SK-N-SH (cell line): ENCODE measurements around the gene SAPCD2. TPM values are rescaled to one million over a fixed set of nuclear protein-coding genes. Genes with fewer than 3 reads are reported as not detected.

ENCODE experiments used
- CTCF ChIA-PET: fragments of 300-600, 350-600 bp; formaldehyde crosslinking; extraction: SDS; loops from one replicate; lab custom pipeline; 2021; lab: Yijun Ruan, JAX
- POLR2A ChIA-PET: fragments of 350-600 bp; sonication (Branson Sonifier 250); formaldehyde crosslinking; extraction: SDS; loops from one replicate; lab custom pipeline; 2020; ENCODE audit warnings: antibody characterized with exemption, inconsistent platforms; lab: Yijun Ruan, JAX
- DNase-seq: peaks from one replicate; pipeline ENCODE4 v3.0.0; 2012
- H2AFZ ChIP-seq: fragments of 200-600 bp; sonication (generic); 2 replicates; pipeline ENCODE4 v1.8.1; 2016; ENCODE audit warnings: antibody characterized with exemption, mild to moderate bottlenecking, low read depth
- H3F3A ChIP-seq: fragments of 200-600 bp; sonication (generic); replicated peaks from 2 replicates; pipeline ENCODE3; 2016; ENCODE audit warnings: antibody characterized with exemption, mild to moderate bottlenecking; ENCODE audit not compliant: insufficient read depth
- H3K27ac ChIP-seq, 2 experiments: fragments of 200-500 bp in 1 of 2; fragments of 200-600 bp in 1 of 2; sonication (Bioruptor generic) in 1 of 2; sonication (generic), shearing (Covaris generic) in 1 of 2; 2 replicates each; pipeline versions ENCODE4 v1.5.1 to v1.6.1; 2014 to 2016; ENCODE audit warnings: low read depth in 2 of 2, inconsistent platforms in 1 of 2, low read length in 1 of 2, mild to moderate bottlenecking in 1 of 2, mixed read lengths in 1 of 2
- H3K27me3 ChIP-seq: fragments of 200-600 bp; sonication (generic), shearing (Covaris generic); 2 replicates; pipeline ENCODE4 v1.6.1; 2016; ENCODE audit warnings: mixed run types; ENCODE audit not compliant: insufficient read depth
- H3K36me3 ChIP-seq, 2 experiments: fragments of 200-500 bp in 1 of 2; fragments of 200-600 bp in 1 of 2; sonication (Bioruptor generic) in 1 of 2; sonication (generic) in 1 of 2; replicated peaks in 1 of 2; 2 replicates each; pipeline versions ENCODE3 to v1.5.1; 2014 to 2016; ENCODE audit warnings: low read length in 1 of 2, mild to moderate bottlenecking in 1 of 2; ENCODE audit not compliant: insufficient read depth in 2 of 2, control insufficient read depth in 1 of 2
- H3K4me1 ChIP-seq, 2 experiments: fragments of 200-500 bp in 1 of 2; fragments of 200-600 bp in 1 of 2; sonication (Bioruptor generic) in 1 of 2; sonication (generic), shearing (Covaris generic) in 1 of 2; 2 replicates each; pipeline versions ENCODE4 v1.5.1 to v1.6.1; 2014 to 2016; ENCODE audit warnings: low read depth in 1 of 2, low read length in 1 of 2, mixed run types in 1 of 2; ENCODE audit not compliant: insufficient read depth in 2 of 2, control insufficient read depth in 1 of 2
- H3K4me2 ChIP-seq: fragments of 200-600 bp; sonication (generic), shearing (Covaris generic); 2 replicates; pipeline ENCODE4 v1.6.1; 2017; ENCODE audit warnings: mixed run types
- H3K4me3 ChIP-seq, 2 experiments: fragments of 200-500 bp in 1 of 2; fragments of 200-600 bp in 1 of 2; sonication (Bioruptor generic) in 1 of 2; sonication (generic), shearing (Covaris generic) in 1 of 2; 2 replicates each; pipeline versions ENCODE4 v1.5.1 to v1.8.1; 2014 to 2016; ENCODE audit warnings: low read depth in 2 of 2, inconsistent platforms in 1 of 2, low read length in 1 of 2, mild to moderate bottlenecking in 1 of 2, mixed read lengths in 1 of 2, moderate library complexity in 1 of 2
- H3K79me2 ChIP-seq: fragments of 200-600 bp; sonication (generic); 2 replicates; pipeline ENCODE4 v1.8.1; 2017; ENCODE audit warnings: mild to moderate bottlenecking; ENCODE audit not compliant: insufficient read depth
- H3K9ac ChIP-seq: fragments of 200-600 bp; sonication (generic); 2 replicates; pipeline ENCODE4 v1.6.1; 2017; ENCODE audit warnings: mixed run types
- H3K9me2 ChIP-seq: fragments of 200-600 bp; sonication (generic); 2 replicates; pipeline ENCODE4 v1.6.1; 2017; ENCODE audit warnings: mixed run types
- H3K9me3 ChIP-seq: fragments of 200-600 bp; sonication (generic); 2 replicates; pipeline ENCODE4 v1.6.1; 2017; ENCODE audit warnings: mixed run types, mild to moderate bottlenecking, moderate library complexity
- H4K20me1 ChIP-seq: fragments of 200-600 bp; sonication (generic); 2 replicates; pipeline ENCODE4 v1.6.1; 2017; ENCODE audit warnings: mild to moderate bottlenecking, mixed run types; ENCODE audit not compliant: insufficient read depth
- CHD2 ChIP-seq: fragments of 150-350 bp; IDR thresholded peaks from 2 replicates; pipeline ENCODE4 v1.6.1; 2018; ENCODE audit warnings: low read length; ENCODE audit not compliant: partially characterized antibody
- ELF1 ChIP-seq: IDR thresholded peaks from 2 replicates; pipeline ENCODE4 v1.4.0; 2012
- FOXM1 ChIP-seq: IDR thresholded peaks from 2 replicates; pipeline ENCODE4 v1.4.0; 2012; ENCODE audit warnings: low read depth, mild to moderate bottlenecking
- GABPA ChIP-seq: IDR thresholded peaks from 2 replicates; pipeline ENCODE4 v1.4.0; 2012; ENCODE audit warnings: low read depth, mild to moderate bottlenecking
- IRF3 ChIP-seq: fragments of 150-350 bp; IDR thresholded peaks from 2 replicates; pipeline ENCODE4 v1.6.1; 2016; ENCODE audit warnings: mild to moderate bottlenecking, low read depth, low read length
- JUND ChIP-seq: IDR thresholded peaks from 2 replicates; pipeline ENCODE4 v1.4.0; 2012
- MEF2A ChIP-seq: IDR thresholded peaks from 2 replicates; pipeline ENCODE4 v1.4.0; 2012; ENCODE audit warnings: low read depth, borderline replicate concordance
- MXI1 ChIP-seq: IDR thresholded peaks from 2 replicates; pipeline ENCODE4 v1.6.1; 2012; ENCODE audit warnings: mild to moderate bottlenecking, low read depth, low read length, improper control_type of control experiment
- NRF1 ChIP-seq: IDR thresholded peaks from 2 replicates; pipeline ENCODE4 v1.6.1; 2012; ENCODE audit warnings: low read depth, mild to moderate bottlenecking, low read length
- PBX3 ChIP-seq: IDR thresholded peaks from 2 replicates; pipeline ENCODE4; 2012
- RAD21 ChIP-seq: IDR thresholded peaks from 2 replicates; pipeline ENCODE4 v1.6.1; 2012; ENCODE audit warnings: mild to moderate bottlenecking, low read length
- RCOR1 ChIP-seq: fragments of 150-350 bp; IDR thresholded peaks from 2 replicates; pipeline ENCODE4 v1.6.1; 2017; ENCODE audit warnings: antibody characterized with exemption, low read length
- REST ChIP-seq: IDR thresholded peaks from 2 replicates; pipeline ENCODE4 v1.6.1; 2012; ENCODE audit warnings: mild to moderate bottlenecking, low read depth, low read length, moderate library complexity
- RFX5 ChIP-seq: IDR thresholded peaks from 2 replicates; pipeline ENCODE4 v1.6.1; 2012; ENCODE audit warnings: mild to moderate bottlenecking, improper control_type of control experiment, low read length
- SMC3 ChIP-seq: IDR thresholded peaks from 2 replicates; pipeline ENCODE4 v1.6.1; 2012; ENCODE audit warnings: low read depth, low read length, improper control_type of control experiment
- TAF1 ChIP-seq: IDR thresholded peaks from 2 replicates; pipeline ENCODE4 v1.6.1; 2012; ENCODE audit warnings: low read depth, mild to moderate bottlenecking, low read length, moderate library complexity, borderline replicate concordance
- USF2 ChIP-seq: fragments of 150-350 bp; IDR thresholded peaks from 2 replicates; pipeline ENCODE4 v1.6.1; 2017; ENCODE audit warnings: antibody characterized with exemption, low read length, low read depth, borderline replicate concordance
- YY1 ChIP-seq: IDR thresholded peaks from 2 replicates; pipeline ENCODE4 v1.4.0; 2012; ENCODE audit warnings: low read depth, mild to moderate bottlenecking
- WGBS: methylation state at CpG from one replicate; pipeline ENCODE4 v1.1.6; 2017; ENCODE audit warnings: low lambda C conversion rate; 5-methylcytosine and 5-hydroxymethylcytosine counted together
- polyA plus RNA-seq, 3 experiments: library from polyadenylated mRNA; depleted of rRNA; stranded (reverse); fragments of >200 nt; gene quantifications; 2 replicates each; pipeline ENCODE4 v1.2.3, GENCODE V29; 2012
- TF ChIP-seq, protein P1 (sequence below): IDR thresholded peaks from 2 replicates; pipeline ENCODE4 v1.4.0; 2012; ENCODE audit warnings: low read depth

The SAPCD2 gene
- polyA plus RNA-seq, 1 of the 3 experiments (the other 2 are of a cell fraction), result 6.0 TPM

DNA sequence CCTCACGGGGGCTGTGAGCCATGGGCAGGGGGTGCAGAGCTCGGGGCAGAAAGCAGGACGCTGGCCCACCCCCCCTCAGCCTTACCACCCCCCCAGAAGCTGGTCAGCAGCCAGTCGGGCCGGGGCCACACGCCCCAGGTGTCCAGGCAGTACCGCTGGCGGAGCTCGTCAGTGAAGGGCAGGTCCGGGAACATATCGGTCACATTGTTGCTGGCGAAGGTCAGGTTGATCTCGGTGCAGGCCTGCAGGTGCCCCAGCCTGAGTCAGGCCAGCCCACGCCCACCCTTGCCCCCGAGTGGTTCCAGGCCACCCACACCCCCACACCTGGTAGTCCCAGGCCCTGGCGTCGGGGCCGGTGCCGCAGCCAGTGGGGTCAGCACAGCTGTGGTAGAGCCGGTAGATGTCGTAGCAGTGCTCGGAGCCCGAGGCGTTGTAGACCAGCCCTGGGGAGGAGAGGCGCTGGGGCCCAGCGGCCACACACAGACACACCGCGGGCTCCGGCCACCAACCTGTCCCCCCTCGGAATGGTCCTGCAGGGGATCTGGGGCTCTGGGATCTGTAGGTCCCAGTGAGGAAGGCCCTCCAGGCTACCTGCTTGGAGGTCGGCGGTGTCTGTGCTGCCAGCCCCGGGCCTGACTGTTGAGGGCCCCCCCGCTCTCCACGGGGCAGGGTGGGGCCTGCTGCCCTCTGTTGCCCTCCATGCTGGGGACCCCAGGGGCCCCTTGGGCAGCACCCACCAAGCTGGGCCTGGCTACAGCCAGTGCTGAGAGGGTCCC, 41.6 kb upstream of the SAPCD2 start:
- no peaks in the 10 kb centered on the region for H3K27me3 ChIP-seq
- H2AFZ ChIP-seq, result no peak overlapping the region
- peaks cover 0 to 10% of the 10 kb centered on the region in 2 experiments; a peak in 1 of 4 replicates for H3K4me1 ChIP-seq
- POLR2A ChIA-PET, result no interaction called here
- H3K4me3 ChIP-seq, result no peak overlapping the region
- H4K20me1 ChIP-seq, result no peaks in the 10 kb centered on the region
- H3K36me3 ChIP-seq, result peaks cover 0 to 53% of the 10 kb centered on the region in 2 experiments
- 98% methylated on average over 12 of the region's 35 CpGs for WGBS
- CTCF ChIA-PET, result interaction anchor here (0.6 to 1.8 kb wide), 2 partner anchors 19 to 799 kb away, joined by 3 to 5 read pairs; no protein-coding TSS in a partner anchor
- H3F3A ChIP-seq, result no peaks in the 10 kb centered on the region
- no peak overlapping the region for H3K9ac ChIP-seq
- no peaks in the 10 kb centered on the region for H3K9me3 ChIP-seq
- H3K79me2 ChIP-seq, result no peaks in the 10 kb centered on the region
- H3K4me2 ChIP-seq, result no peak overlapping the region
- DNase-seq, result no peak
- H3K9me2 ChIP-seq, result no peaks in the 10 kb centered on the region
- TF ChIP-seq IRF3 (no peak), MEF2A (no peak), GABPA (no peak), CHD2 (no peak), RCOR1 (no peak), REST (no peak), YY1 (no peak), NRF1 (no peak), TAF1 (no peak), MXI1 (no peak), RAD21 (no peak), FOXM1 (no peak), ELF1 (no peak), USF2 (no peak), PBX3 (no peak), RFX5 (no peak), JUND (no peak), SMC3 (no peak)
- TF ChIP-seq, protein P1, sequence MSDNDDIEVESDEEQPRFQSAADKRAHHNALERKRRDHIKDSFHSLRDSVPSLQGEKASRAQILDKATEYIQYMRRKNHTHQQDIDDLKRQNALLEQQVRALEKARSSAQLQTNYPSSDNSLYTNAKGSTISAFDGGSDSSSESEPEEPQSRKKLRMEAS, result no peak
- H3K27ac ChIP-seq, result no peak overlapping the region
